NCI-H1436 (cell line): ENCODE data around the gene RNF181.
"Not testable (repeated sequence)": the region's sequence is repeated elsewhere in the genome, so short reads cannot be mapped to it uniquely, and the experiment has no call there.

Experiments
- DNase-seq: peaks from one replicate; lab custom pipeline; 2025; lab: John Stamatoyannopoulos, UW

RNF181 gene

DNA sequence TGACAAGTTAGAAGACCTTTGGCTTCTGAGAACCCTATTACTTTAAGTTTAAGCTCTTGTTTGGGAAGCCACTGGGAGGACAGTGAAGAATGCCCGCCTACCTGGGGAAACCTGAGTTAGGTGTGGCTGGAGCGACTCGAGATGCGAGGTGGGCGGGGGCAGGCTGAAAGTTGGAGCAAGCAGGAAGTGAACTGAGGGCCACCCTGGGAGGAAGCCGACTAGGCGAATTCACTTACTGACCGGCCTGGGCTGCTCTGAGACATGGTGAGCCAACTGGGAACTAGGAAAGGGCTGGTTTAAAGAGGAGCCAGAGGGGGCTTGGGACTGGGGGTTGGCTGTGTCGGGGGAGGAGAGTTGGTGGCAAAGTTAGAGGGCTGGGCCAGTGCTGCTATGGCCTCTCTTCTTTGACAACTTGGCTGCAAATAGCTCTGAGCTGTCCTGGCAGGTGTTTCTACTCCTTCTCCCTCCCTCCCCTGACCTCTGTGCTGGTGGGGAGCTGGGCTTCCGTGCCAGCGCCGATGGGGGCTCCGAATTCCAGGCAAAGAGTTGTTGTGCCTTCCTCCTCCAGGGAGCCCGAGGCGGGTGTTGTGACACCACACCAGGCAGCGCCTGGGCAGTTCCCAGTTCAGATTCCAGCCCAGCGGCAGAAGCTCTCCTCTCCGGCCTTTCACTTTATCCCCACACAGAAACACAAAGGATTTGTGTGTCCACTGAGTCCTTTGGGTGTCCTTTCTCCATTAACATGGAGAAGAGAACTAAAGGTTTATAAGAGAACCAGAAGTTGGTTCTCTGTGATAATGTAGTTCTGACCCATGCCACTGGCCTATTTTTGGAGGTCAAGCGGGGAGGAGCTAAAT lies 17.9 kb upstream of the RNF181 start, which contains the start of gene VAMP8:
VAMP8 (plus strand) TSS at position 201 of the 857 bp plus-strand sequence; CDS start at position 262, 61 bp downstream.
- DNase-seq: no peak

DNA sequence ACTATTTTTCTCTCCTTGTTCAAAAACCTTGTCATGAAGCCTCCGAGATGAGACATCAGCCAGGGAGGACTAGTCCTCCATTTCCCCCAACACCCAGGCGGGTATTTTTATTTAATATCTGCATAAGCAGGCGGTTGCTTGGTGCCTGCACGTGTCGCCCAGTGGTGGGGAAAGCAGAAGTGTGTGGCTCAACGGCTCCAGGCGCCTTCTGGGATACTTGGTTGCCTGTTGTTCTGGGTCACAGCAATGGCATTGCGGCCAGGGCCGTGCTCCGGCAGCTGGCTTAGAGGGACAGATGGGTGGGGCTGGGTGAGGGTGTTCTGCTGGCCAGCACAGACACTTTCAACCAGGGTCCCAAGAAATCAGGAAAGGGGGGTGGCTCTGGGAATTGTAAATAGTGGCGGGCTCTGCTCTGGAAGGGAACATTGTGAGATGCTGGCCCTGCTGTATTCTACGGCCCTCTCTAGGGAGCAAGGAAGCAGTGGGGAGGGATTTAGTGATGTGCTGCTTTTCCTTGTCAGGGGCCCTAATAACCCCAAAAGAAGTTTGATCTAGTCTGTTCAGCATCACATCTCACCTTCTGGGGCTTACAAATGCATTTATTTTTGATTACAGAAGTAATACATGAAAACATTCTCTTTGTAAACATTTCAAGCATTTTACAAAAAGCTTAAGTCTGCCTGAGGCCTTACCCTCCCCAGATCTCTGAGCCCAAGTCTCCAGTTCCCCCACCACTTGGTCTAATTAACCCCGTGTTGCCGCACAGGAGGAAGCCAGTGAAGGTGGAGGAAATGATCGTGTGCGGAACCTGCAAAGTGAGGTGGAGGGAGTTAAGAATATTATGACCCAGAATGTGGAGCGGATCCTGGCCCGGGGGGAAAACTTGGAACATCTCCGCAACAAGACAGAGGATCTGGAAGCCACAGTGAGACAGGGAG lies 17.0 kb upstream of the RNF181 start:
- DNase-seq: no peak

DNA sequence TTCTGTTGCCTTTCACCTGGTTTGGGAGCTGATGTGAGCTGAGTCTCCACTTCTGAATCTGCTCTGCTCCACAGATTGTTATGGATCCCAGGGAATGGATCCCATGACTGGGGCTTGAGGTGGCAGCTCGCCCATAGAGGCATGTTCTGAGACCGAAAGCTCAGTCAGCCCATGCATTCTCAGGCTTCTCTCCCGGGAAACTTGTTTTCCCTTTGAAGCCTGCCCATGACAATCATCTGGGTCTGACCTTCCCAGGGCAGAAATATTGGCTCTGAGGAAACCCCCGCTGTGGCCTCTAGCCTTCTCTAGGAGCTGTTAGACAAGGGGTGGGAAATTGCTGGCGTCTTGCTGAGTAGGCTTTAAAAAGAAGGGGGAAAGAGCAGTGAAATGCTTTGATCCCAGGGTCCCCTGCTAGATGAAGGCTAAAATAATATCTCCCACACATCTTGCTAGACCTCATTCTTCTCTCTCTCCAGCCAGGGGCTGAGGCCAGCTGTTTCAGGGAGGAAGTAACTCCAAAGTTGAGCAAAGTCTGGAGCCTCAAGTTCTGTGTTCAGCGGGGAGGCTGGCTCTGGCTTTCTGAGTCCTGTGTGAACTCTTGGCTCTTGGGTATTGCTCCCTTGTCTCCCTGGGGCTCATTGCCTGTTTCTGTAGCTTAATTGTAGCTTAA lies 16.1 kb upstream of the RNF181 start:
- no peak for DNase-seq

DNA sequence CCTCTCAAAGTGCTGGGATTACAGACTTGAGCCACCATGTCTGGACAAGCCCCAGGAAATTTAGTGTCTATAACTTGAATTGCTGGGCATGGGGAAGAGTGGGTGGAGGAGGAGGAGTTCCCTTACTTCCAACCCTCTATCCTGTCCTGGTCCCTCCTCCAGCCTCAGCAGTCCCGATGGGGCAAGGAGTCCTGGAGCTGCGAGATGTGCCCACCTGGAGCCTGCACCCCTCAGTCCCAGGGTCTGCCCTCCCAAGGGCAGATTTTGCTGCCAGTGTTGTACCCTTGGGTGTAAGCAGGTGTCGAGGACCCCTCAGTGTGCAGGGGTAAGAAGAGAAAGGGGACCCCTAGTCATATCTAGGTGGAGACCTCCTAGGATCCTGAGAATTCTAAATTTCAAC lies 15.3 kb upstream of the RNF181 start:
- DNase-seq: no peak

DNA sequence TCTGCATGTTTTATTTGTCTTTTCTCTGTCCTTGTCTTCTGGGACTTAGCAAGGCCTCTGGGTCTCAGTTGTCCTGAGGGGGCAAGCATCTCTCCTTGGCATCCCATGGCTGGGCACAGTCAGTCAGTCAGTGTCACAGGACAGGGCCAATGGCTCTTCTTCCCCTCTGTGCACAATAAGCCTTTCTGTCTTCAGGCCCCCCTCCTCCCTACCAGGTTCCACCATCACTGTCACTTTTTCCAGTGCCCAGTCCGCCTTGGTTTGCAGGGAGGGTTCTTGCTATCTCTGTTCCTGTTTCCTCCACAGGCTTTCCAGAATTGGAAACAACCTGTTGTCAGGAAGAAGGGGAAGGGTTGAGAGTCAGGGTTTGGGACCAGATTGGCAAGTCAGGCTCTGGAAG lies 13.1 kb upstream of the RNF181 start:
- no peak for DNase-seq

DNA sequence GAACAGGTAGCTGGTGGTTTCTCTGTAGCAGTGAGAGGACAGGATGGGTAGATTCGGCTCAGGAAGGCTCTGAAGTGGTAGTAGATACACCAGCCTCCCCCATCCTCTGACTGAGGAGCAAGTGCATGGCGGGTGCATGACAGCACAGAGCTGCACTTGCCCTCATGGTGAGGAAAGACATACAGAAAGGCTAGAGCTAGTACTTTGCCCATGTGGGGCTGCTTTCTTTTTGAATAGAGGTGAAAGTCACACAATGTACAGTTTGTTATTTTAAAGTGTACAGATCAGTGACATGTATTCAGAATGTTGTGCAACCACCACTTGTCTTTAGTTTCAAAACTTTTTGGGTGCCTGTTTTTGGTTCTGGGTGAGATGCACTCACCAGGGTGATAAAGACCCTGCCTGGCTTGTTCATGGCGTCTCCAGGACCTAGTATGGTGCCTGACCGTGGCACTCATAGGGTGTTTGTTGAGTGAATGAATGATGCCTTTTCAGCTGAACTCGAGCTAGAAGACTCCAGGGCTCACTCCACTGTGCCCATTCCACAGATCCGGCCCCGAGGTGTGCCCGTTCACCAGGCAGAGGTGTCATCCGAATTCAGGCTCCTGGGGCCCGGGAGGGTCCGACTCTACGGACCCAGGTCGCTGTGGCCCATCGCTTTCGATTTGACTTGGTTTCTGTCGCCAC lies 11.7 kb upstream of the RNF181 start:
- no peak for DNase-seq

DNA sequence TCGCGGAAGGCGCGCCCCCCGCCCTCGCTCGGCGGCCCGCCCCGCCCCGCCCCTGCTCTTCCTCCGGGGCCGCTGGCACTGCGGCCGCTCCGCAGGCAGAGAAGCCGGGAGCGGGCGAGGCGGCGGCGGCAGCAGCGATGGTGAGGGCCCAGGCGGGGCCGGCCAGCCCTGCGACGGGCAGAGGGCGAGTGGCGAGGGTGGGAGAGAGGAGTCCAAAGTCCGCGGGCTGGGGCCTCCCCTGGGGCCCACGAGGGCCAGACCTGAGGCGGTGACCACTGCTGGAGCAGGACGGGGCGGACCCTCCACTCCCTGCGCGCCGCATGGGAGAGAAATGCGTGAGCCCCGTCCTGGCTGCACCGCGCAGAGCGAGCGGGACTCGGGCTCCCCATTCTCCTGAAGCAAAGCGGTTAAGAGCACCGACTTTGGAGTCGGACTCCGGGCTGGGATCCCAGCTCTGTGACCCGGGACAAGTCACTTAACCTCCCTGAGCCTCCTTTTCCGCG lies 11.1 kb upstream of the RNF181 start, which contains the start of gene VAMP5:
VAMP5 (plus strand) TSS at position 78 of the 503 bp plus-strand sequence; CDS start at position 138, 60 bp downstream.
- no peak for DNase-seq

DNA sequence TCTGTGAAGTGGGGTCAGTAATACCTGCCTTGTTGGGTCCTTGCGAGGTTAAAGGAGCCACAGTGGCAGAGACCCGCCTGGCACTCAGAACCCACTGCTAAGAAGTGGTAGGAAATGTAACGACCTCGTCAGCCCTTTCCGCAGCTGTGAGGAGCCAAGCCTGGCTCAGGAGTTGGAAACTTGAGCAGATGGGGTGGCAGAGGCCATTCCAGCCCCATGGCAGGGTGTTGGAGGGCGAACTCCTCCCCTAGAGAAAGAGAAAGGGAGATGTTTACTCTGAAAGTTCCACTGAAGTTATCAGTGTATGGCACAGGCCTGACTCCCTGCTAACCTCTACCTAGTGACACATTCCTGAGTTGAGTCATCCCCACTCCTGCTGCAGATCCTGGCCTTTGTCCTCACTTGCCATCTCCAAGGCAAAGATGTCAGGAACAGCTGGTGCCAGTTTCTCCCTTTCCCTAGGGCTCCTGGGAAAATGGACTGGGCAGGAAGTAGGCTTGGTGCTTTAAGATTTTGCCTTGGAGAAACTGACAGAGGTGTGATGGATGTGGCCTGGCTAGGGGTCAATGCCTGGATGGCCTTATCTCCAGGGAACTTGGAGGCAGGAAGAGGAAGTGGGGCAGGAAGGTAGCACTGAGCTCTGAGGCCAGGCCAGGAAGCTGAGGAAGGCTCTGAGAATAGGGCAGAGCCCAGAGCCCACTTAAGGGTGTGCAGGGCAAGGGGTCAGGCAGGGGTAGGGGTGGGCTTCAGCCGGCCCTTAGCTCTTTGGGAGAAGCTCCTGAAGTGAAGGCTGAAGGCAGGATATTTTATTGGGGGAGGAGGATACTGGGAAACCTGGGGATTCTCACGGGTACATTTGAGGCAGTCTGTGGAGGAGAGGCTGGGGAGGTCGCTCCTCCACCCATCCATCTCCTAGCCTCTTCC lies 10.4 kb upstream of the RNF181 start:
- no peak for DNase-seq

DNA sequence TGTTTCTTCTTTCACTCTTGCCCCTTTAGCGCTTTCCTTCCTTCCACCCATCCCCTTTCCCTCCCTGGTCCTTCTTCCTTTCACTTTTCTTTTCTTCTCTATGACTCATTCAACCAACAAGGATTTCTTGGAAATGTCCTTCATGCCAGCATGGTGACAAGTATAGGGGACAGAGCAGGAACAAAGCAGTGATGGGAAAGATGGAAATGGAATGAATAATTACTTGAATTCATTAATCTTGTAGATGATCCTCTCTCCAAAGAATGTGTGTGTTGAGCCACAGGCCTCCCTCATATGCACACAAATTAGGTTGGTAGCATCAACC lies 9.8 kb upstream of the RNF181 start:
- no peak for DNase-seq

DNA sequence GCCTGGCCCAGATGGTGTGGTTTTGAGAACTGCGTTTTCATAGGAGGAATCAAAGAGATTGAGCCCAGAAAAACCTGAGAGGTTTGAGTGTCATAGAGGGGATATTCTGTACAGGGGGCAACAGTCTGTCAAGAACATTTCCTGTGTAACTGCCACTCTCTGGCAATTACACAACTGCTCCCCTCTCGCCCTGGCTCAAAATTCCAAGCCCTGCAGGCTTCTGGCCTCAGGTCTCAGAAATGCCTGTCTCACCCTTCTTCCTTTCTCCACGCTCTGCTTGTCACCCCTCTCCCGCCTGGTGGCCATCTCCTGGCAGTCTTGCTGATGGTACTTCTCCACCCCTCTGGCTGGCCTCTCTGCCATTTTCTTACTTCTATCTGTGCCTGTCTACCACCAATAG lies 7.3 kb upstream of the RNF181 start:
- no peak for DNase-seq

DNA sequence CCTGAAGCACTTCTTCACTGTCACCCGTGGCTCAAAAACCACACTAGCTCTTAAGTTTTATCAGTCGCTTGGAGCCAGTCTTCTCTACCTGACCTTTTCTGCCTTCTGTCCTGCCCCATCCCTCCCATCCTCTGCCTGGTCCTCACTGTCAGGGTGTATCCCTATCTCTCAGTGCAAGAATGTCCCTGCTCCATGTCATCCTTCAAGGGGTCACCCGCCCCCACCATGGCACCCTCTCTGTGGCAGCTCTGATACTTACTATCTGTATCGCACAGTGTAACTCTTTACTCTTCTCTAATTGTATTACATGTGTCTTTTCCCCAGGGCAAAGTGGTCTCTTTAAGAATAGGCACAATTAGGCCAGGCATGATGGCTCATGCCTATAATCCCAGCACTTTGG lies 6.9 kb upstream of the RNF181 start:
- no peak for DNase-seq

DNA sequence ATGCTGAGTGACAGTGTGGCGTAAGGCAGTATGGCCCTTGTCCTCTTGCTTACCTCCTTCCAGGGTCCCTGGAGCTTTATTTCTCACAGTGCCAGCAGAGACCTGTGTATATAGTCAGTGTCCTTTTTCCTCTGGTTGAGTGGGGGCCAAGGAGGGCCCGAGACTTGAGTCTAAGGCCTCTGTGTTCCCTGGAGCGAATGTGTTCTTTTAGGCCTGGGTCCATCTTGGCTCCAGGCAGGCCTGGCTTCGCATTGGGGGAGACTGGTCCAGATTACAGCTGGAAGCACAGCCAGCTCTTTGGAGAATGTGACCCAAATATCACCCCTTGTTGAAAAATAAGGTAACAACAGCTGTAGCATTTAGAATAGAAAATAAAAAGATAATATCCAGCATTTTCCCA lies 6.4 kb upstream of the RNF181 start:
- no peak for DNase-seq

DNA sequence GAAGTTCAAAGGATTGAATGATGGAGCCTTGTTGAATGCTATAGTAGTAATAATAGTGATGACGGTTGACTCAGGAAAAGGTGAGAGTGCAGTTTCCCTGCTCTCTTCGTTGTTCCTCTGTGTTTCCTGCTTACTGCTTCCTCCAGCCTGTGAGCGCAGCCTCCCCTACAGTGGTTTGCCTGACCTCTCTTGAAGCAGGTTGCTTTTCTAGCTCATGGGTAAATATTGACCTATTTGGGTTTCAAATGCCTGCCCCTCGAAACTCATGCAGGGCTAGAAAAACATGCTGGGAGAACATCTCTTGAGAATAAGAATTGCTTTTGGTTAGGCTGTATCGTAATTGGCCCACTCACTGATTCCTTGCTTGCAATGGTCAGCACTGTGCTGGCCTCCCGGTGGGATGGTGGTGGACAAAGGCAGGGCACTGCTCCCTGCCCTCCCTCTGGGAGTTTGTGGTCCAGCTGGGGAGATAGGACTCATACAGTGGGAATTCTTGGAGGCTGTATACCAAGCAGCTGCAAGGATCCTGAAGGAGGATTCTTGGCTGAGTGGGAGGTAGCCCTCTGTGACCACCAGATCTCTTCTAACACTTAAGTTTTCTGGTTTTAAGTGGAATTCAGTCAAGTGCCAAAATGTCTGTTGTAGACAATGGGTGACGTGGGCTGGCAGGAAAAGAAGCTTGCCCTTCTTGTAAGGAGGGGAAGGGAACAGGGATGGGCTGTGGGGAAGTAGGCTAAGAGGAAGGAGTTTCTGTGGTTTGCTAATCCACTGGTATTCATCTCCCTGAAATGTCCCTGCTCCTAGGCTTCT lies 5.4 kb upstream of the RNF181 start:
- no peak for DNase-seq

DNA sequence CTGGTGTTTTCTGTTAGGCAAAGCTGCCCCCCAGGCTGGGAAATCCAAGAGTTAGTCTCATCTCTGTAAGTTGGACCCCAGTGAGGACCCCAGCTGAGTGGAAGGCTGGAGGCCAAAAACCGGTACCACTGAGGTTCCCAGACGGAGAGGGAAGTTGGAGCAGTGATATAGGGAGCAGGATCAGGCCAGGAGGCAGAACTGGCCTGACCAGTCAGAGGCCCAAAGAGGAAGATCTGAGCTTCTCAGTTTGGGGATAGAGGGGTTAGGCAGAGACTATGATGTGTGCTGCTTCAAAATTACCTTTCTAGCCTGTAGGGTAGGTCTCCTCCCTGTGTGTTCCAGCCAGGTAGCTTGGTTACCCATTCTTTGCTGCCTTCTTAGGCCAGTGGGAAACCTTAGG lies 4.6 kb upstream of the RNF181 start:
- DNase-seq: no peak

DNA sequence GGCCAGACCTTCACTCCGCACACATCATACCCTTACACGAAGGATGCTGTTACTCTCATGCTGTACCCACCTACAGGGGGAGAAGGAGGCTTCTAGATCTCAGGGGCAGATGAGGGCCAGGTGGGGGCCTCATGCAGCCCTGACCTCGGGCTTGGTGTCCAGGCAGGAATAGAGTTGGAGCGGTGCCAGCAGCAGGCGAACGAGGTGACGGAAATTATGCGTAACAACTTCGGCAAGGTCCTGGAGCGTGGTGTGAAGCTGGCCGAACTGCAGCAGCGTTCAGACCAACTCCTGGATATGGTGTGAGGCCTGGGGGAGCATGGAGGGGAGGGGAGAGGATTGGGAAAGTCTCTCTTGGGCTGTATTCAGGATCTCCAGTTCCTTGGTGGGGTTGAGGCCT lies 4.0 kb upstream of the RNF181 start:
- no peak for DNase-seq

DNA sequence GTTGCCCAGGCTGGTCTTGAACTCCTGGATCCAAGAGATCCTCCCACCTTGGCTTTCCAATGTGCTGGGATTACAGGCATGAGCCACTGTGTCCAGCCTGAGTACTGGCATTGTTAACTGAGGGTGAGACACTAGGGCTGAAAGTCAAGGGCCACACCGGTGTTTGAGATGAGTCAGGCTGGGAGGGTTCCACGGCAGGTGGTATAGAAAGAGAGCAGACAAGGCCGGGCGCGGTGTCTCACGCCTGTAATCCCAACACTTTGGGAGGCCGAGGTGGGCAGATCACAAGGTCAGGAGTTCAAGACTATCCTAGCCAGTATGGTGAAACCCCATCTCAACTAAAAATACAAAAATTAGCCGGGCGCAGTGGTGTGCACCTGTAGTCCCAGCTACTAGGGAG lies 3.2 kb upstream of the RNF181 start:
- not testable (repeated sequence) for DNase-seq

DNA sequence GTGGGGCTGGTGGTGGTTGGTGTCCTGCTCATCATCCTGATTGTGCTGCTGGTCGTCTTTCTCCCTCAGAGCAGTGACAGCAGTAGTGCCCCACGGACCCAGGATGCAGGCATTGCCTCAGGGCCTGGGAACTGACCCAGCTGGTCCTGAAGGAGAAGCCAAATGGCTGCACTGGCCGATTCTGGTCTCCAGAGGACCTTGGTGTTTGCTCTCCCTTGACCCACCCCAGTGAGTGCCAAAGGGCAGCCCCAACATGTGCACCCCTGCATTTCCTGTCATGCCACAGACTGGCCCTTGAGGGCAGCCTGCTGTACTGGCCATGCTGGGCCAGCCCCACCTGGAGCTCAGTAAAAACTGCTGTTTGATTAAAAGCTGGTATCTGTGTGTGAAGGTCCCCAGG lies 2.5 kb upstream of the RNF181 start:
- DNase-seq: no peak

DNA sequence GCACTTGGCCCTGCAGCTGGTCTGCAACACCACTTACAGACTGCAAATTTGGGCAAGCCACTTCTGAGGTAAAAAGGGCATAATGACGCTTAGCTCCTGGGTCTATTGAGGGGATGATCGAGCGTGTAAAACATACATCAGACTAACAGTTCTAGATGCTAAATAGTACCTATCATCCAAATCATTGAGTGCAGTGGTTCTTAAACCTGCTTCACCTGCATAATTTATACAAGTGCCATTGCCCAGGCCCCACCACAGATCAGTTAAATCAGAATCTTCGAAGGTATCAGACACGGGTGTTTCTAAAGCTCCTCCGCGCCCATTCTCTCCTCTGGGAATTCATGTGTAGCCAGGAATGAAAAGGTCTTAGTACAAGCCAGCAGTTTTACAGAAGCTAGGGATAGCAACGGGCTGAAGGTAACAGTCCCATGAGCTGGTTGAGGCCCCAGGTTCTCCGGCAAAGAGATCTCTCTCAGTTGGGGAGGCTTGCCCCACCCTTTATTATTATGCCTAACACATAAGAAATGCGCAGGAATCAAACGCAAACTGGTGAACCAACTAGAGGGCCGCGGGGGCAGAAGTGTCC lies 737 bp upstream of the RNF181 start:
- no peak for DNase-seq

DNA sequence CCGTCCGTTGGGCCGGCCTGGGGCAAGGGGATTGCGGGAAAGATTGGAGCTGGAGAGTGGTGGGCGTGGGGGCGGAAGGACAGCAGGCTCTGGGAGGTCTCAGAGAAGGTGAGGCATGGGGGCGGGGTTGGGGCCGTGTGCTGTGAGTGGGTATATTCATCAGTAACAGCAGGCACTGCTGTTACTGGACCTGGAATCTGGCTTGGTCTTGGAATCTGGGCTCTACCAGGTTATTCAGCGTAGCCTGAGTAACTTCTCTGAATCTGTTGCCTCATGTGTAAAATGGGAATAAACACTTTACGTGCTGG lies 435 bp downstream of the RNF181 start:
- no peak for DNase-seq
